Gastrocnemius medialis (tissue), 4 donors: ENCODE data around the gene KMT5C.

Experiments
- CTCF ChIP-seq, 5 experiments: fragments of 450-650 bp in 3 of 5; fragments of 200-600 bp in 2 of 5; sonication (generic) in 2 of 5; IDR thresholded peaks in 4 of 5; conservative IDR thresholded peaks in 1 of 5; 1 replicate in 4 of 5; 2 replicates in 1 of 5; pipeline ENCODE4 v1.5.1; 2016 to 2019; ENCODE audit warnings: antibody characterized with exemption in 5 of 5, mild to moderate bottlenecking in 3 of 5, moderate library complexity in 3 of 5
- POLR2A ChIP-seq, 2 donors: fragments of 450-650 bp; IDR thresholded peaks; one replicate each; pipeline ENCODE4 v1.6.1; 2017; ENCODE audit warnings: antibody characterized with exemption in 2 of 2, mild to moderate bottlenecking in 2 of 2, moderate library complexity in 2 of 2

DNA sequence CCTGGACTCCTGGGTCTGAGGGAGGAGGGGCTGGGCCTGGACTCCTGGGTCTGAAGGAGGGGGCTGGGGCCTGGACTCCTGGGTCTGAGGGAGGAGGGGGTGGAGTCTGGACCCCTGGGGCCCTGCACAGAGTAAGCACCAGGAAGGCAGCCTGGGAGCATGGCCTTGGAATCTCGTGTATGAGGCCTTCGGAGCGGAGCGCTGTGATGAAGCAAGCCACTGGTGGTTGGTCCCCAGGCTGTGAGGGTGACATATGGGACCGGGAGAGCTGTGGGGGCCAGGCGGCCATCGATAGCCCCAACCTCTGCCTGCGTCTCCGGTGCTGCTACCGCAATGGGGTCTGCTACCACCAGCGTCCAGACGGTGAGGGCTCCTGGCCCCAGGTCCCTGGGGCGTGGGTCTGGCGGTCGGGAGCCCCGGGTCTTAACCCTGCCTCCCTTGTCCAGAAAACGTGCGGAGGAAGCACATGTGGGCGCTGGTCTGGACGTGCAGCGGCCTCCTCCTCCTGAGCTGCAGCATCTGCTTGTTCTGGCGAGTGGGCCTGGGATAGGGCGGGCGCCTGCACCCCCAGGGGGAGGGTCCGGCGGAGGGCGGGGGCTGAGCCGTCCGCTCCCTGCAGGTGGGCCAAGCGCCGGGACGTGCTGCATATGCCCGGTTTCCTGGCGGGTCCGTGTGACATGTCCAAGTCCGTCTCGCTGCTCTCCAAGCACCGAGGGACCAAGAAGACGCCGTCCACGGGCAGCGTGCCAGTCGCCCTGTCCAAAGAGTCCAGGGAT is 37.9 kb downstream of the KMT5C start:
- TF ChIP-seq POLR2A (IDR thresholded peaks at IDR 0.05) = no peak
- TF ChIP-seq CTCF (IDR thresholded peaks at IDR 0.05 in 4 of 5, conservative IDR thresholded peaks at IDR 0.05 in 1 of 5) = no peak
